Measurements from ENCODE around the gene ZNF197.
"Not testable (repeated sequence)": the region's sequence is repeated elsewhere in the genome, so short reads cannot be mapped to it uniquely, and the experiment has no call there.

ZNF197 gene

GRCh38 chr3:44666346-44666745 lies 41.5 kb downstream of the ZNF197 start:
- DNase-seq = no peak

- no peak for DNase-seq
These were observed 44.9 kb downstream of the ZNF197 start for GRCh38 chr3:44669760-44670159.

GRCh38 chr3:44673466-44673865 lies 48.6 kb downstream of the ZNF197 start:
- DNase-seq = not testable (repeated sequence)

- DNase-seq = no peak
These were observed 49.4 kb downstream of the ZNF197 start for GRCh38 chr3:44674211-44674610.

- no peak for DNase-seq
These were observed 53.8 kb downstream of the ZNF197 start for GRCh38 chr3:44678480-44679116.

GRCh38 chr3:44680921-44681455 lies 56.2 kb downstream of the ZNF197 start:
- DNase-seq = no peak

- DNase-seq = no peak
These were observed 57.5 kb downstream of the ZNF197 start for GRCh38 chr3:44682182-44682896.

GRCh38 chr3:44685128-44685800 lies 60.4 kb downstream of the ZNF197 start:
- DNase-seq = peak; percentile 25

- no peak for DNase-seq
These were observed 63.1 kb downstream of the ZNF197 start for GRCh38 chr3:44687898-44688297.
